ENCODE measurements around the gene SH3RF2. TPM values are rescaled to one million over a fixed set of nuclear protein-coding genes. Genes with fewer than 3 reads are reported as not detected.

The SH3RF2 gene
- total and polyA plus RNA-seq, 2 donors (not counting 1 experiment from before 2014, with no cell fraction given) = 0.53 to 1.2 TPM

DNA sequence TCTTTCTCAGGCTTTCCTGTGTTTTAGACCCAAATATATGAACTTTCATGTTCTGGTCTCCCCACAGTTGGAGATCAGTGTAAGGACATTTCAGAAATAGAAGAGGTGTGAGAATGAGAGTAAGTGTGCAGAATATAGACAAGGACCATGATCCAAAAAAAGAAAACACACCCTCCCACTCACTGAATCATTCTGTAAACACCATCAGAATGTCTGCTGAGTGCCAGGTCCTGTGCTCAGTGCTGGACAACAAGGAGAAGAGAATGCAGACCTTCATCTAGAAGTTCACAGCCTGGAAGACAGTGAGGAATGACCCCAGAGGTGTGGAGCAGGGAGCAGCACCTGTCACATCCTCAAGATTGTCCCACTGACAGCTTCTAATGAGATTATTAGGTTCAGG, 19.1 kb upstream of the SH3RF2 start:
- no peak overlapping the region for H3K4me2 ChIP-seq (ENCODE audit: extremely low read depth, insufficient read depth, low read length)
- no peaks in the 10 kb centered on the region for H3K27me3 ChIP-seq (ENCODE audit: control insufficient read depth, insufficient read depth, low read length)
- no peaks in the 10 kb centered on the region for H4K20me1 ChIP-seq (ENCODE audit: control insufficient read depth, extremely low read depth, insufficient read depth, low read length)
- no peaks in the 10 kb centered on the region for H3K9me3 ChIP-seq (ENCODE audit: control insufficient read depth, insufficient read depth, low read depth, low read length)
- DNase-seq (ENCODE audit: low read depth in 2 of 2) = peak in 1 of 2 donors; percentile 58
- no peak overlapping the region for H2AFZ ChIP-seq (ENCODE audit: low read length)
- no peak overlapping the region for H3K9ac ChIP-seq (ENCODE audit: insufficient read depth, low read length)
- H3K36me3 ChIP-seq (ENCODE audit: control insufficient read depth, insufficient read depth, low read length) = no peaks in the 10 kb centered on the region
- no peaks in the 10 kb centered on the region for H3K79me2 ChIP-seq (ENCODE audit: control insufficient read depth, insufficient read depth, low read length)
- no peaks in the 10 kb centered on the region for H3K4me1 ChIP-seq (ENCODE audit: control insufficient read depth, extremely low read depth, insufficient read depth, low read length)
- H3K27ac ChIP-seq (ENCODE audit: insufficient read depth, low read length) = no peak overlapping the region
- H3K4me3 ChIP-seq (replicated peaks in 1 of 4; ENCODE audit: control extremely low read depth in 1 of 4, insufficient read depth in 1 of 4, low read depth in 3 of 4, low read length in 4 of 4) = no peak overlapping the region
- TF ChIP-seq, protein P1, sequence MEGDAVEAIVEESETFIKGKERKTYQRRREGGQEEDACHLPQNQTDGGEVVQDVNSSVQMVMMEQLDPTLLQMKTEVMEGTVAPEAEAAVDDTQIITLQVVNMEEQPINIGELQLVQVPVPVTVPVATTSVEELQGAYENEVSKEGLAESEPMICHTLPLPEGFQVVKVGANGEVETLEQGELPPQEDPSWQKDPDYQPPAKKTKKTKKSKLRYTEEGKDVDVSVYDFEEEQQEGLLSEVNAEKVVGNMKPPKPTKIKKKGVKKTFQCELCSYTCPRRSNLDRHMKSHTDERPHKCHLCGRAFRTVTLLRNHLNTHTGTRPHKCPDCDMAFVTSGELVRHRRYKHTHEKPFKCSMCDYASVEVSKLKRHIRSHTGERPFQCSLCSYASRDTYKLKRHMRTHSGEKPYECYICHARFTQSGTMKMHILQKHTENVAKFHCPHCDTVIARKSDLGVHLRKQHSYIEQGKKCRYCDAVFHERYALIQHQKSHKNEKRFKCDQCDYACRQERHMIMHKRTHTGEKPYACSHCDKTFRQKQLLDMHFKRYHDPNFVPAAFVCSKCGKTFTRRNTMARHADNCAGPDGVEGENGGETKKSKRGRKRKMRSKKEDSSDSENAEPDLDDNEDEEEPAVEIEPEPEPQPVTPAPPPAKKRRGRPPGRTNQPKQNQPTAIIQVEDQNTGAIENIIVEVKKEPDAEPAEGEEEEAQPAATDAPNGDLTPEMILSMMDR (conservative IDR thresholded peaks at IDR 0.05 in 1 of 2, IDR thresholded peaks at IDR 0.05 in 1 of 2; ENCODE audit: low read depth in 1 of 2, low read length in 2 of 2) = no peak
- no peak for TF ChIP-seq EZH2 (IDR thresholded peaks at IDR 0.05; ENCODE audit: low read length, missing control alignments)

DNA sequence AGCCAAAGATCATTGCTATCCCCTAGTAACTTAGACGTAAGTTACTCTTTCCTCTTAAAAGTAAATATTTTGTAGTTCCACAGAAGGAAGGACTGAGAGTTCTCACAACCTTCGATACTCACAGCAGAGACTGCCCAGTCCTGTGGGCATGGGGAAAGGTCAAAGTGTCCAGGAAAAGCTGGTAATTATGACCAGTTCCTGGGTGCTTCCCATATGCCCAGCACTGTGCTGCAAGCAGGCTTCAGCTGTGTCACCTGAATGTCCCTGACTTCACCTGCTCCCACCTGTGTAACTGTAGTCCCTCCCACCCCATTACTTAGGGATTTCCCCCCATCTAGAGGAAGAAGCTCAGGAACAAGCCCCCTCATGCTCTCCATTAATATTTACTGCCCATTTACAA, 18.0 kb upstream of the SH3RF2 start:
- no peak overlapping the region for H3K9ac ChIP-seq (ENCODE audit: insufficient read depth, low read length)
- H3K36me3 ChIP-seq (ENCODE audit: control insufficient read depth, insufficient read depth, low read length) = no peaks in the 10 kb centered on the region
- DNase-seq (ENCODE audit: low read depth in 2 of 2) = no peak
- no peak overlapping the region for H3K4me2 ChIP-seq (ENCODE audit: extremely low read depth, insufficient read depth, low read length)
- H3K9me3 ChIP-seq (ENCODE audit: control insufficient read depth, insufficient read depth, low read depth, low read length) = no peaks in the 10 kb centered on the region
- no peaks in the 10 kb centered on the region for H4K20me1 ChIP-seq (ENCODE audit: control insufficient read depth, extremely low read depth, insufficient read depth, low read length)
- TF ChIP-seq, protein P1 (conservative IDR thresholded peaks at IDR 0.05 in 1 of 2, IDR thresholded peaks at IDR 0.05 in 1 of 2; ENCODE audit: low read depth in 1 of 2, low read length in 2 of 2) = no peak
- TF ChIP-seq EZH2 (IDR thresholded peaks at IDR 0.05; ENCODE audit: low read length, missing control alignments) = no peak
- no peaks in the 10 kb centered on the region for H3K79me2 ChIP-seq (ENCODE audit: control insufficient read depth, insufficient read depth, low read length)
- H3K27ac ChIP-seq (ENCODE audit: insufficient read depth, low read length) = no peak overlapping the region
- no peak overlapping the region for H2AFZ ChIP-seq (ENCODE audit: low read length)
- no peaks in the 10 kb centered on the region for H3K27me3 ChIP-seq (ENCODE audit: control insufficient read depth, insufficient read depth, low read length)
- H3K4me1 ChIP-seq (ENCODE audit: control insufficient read depth, extremely low read depth, insufficient read depth, low read length) = no peaks in the 10 kb centered on the region
- H3K4me3 ChIP-seq (replicated peaks in 1 of 4; ENCODE audit: control extremely low read depth in 1 of 4, insufficient read depth in 1 of 4, low read depth in 3 of 4, low read length in 4 of 4) = no peak overlapping the region

DNA sequence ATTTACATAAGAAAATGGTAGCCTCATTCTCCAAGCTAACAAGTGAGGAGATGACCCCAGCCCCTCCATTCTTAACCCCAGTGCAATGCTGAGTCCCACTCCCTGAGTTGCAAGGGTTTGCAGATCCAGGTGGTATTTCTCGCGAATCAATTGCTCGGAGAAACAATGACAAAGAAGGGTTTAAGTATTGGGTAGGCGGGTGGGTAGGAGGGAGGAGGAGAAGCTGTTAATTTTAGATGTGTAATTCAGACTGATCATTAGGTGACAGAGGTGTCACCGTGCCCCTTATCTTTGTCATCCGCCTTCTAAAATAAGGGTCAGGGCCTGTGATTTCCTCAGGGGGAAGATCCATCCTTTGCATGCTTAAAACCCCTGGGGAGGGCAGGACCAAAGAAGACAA, 17.0 kb upstream of the SH3RF2 start:
- H2AFZ ChIP-seq (ENCODE audit: low read length) = no peak overlapping the region
- no peak overlapping the region for H3K9ac ChIP-seq (ENCODE audit: insufficient read depth, low read length)
- no peak for DNase-seq (ENCODE audit: low read depth in 2 of 2)
- no peaks in the 10 kb centered on the region for H3K27me3 ChIP-seq (ENCODE audit: control insufficient read depth, insufficient read depth, low read length)
- H3K27ac ChIP-seq (ENCODE audit: insufficient read depth, low read length) = no peak overlapping the region
- no peak overlapping the region for H3K4me2 ChIP-seq (ENCODE audit: extremely low read depth, insufficient read depth, low read length)
- H3K4me1 ChIP-seq (ENCODE audit: control insufficient read depth, extremely low read depth, insufficient read depth, low read length) = no peaks in the 10 kb centered on the region
- TF ChIP-seq, protein P1 (conservative IDR thresholded peaks at IDR 0.05 in 1 of 2, IDR thresholded peaks at IDR 0.05 in 1 of 2; ENCODE audit: low read depth in 1 of 2, low read length in 2 of 2) = no peak
- no peak for TF ChIP-seq EZH2 (IDR thresholded peaks at IDR 0.05; ENCODE audit: low read length, missing control alignments)
- H3K9me3 ChIP-seq (ENCODE audit: control insufficient read depth, insufficient read depth, low read depth, low read length) = no peaks in the 10 kb centered on the region
- no peak overlapping the region for H3K4me3 ChIP-seq (replicated peaks in 1 of 4; ENCODE audit: control extremely low read depth in 1 of 4, insufficient read depth in 1 of 4, low read depth in 3 of 4, low read length in 4 of 4)
- H4K20me1 ChIP-seq (ENCODE audit: control insufficient read depth, extremely low read depth, insufficient read depth, low read length) = no peaks in the 10 kb centered on the region
- no peaks in the 10 kb centered on the region for H3K79me2 ChIP-seq (ENCODE audit: control insufficient read depth, insufficient read depth, low read length)
- no peaks in the 10 kb centered on the region for H3K36me3 ChIP-seq (ENCODE audit: control insufficient read depth, insufficient read depth, low read length)
